ENCODE data around the gene WDR1.

GRCh38 chr4:10159671-10160070, 43.1 kb upstream of the WDR1 start:
- TF ChIP-seq CTCF (IDR thresholded peaks at IDR 0.05) (no peak), POLR2A (IDR thresholded peaks at IDR 0.05) (no peak), EP300 (IDR thresholded peaks at IDR 0.05) (no peak)

All from gastroesophageal sphincter (tissue), 3 donors.